Smooth muscle cell (in vitro differentiated cells): ENCODE measurements around the gene PTN. TPM values are rescaled to one million over a fixed set of nuclear protein-coding genes. Genes with fewer than 3 reads are reported as not detected.

Experiments
- DNase-seq: peaks from one replicate; lab custom pipeline; 2025; ENCODE audit not compliant: unreplicated experiment; lab: John Stamatoyannopoulos, UW
- H2AFZ ChIP-seq: fragments of 200-600 bp; sonication (generic); 2 replicates; pipeline ENCODE4 v1.6.0; 2016; ENCODE audit warnings: antibody characterized with exemption, low read depth, mild to moderate bottlenecking
- H3F3A ChIP-seq: fragments of 200-600 bp; sonication (generic); 2 replicates; pipeline ENCODE4 v1.6.0; 2017; ENCODE audit warnings: antibody characterized with exemption, low read depth
- H3K27ac ChIP-seq: fragments of 200-600 bp; sonication (generic); 2 replicates; pipeline ENCODE4 v1.5.1; 2016; ENCODE audit warnings: low read depth, mild to moderate bottlenecking
- H3K27me3 ChIP-seq: fragments of 200-600 bp; sonication (generic); 2 replicates; pipeline ENCODE4 v1.6.1; 2016; ENCODE audit warnings: low read depth, mild to moderate bottlenecking
- H3K36me3 ChIP-seq: fragments of 200-600 bp; sonication (generic); 2 replicates; pipeline ENCODE4 v1.5.1; 2016; ENCODE audit warnings: low read depth
- H3K4me1 ChIP-seq: fragments of 200-600 bp; sonication (generic); 2 replicates; pipeline ENCODE4 v1.5.1; 2016; ENCODE audit warnings: low read depth
- H3K4me2 ChIP-seq: fragments of 200-600 bp; sonication (generic); 2 replicates; pipeline ENCODE4 v1.6.0; 2016; ENCODE audit warnings: mild to moderate bottlenecking
- H3K4me3 ChIP-seq: fragments of 200-600 bp; sonication (generic); 2 replicates; pipeline ENCODE4 v1.5.1; 2016; ENCODE audit warnings: mild to moderate bottlenecking
- H3K79me2 ChIP-seq: fragments of 200-600 bp; sonication (generic); 2 replicates; pipeline ENCODE4 v1.6.0; 2016; ENCODE audit warnings: low read depth, mild to moderate bottlenecking
- H3K9ac ChIP-seq: fragments of 200-600 bp; sonication (generic); 2 replicates; pipeline ENCODE4 v1.6.0; 2016; ENCODE audit warnings: low read depth
- H3K9me3 ChIP-seq: fragments of 200-600 bp; sonication (generic); replicated peaks from 2 replicates; pipeline ENCODE4 v1.5.1; 2016; ENCODE audit warnings: low read depth
- H4K20me1 ChIP-seq: fragments of 200-600 bp; sonication (generic); 2 replicates; pipeline ENCODE4 v1.6.0; 2016; ENCODE audit warnings: low read depth
- WGBS: methylation state at CpG from one replicate; pipeline ENCODE4 v1.1.7; 2016; ENCODE audit warnings: low lambda C conversion rate; 5-methylcytosine and 5-hydroxymethylcytosine counted together
- polyA plus RNA-seq: library from polyadenylated mRNA; unstranded; fragments of >200 nt; fragmentation: Nextera tagmentation; extraction: Ambion mirVana; gene quantifications from 2 replicates; pipeline ENCODE4 v1.2.1, GENCODE V29; 2016
- total RNA-seq: library from RNA; depleted of rRNA; stranded (reverse); fragments of >200 nt; gene quantifications from 2 replicates; pipeline ENCODE4 v1.2.3, GENCODE V29; 2014
- TF ChIP-seq, protein P1 (sequence below): fragments of 200-600 bp; sonication (generic); IDR thresholded peaks from 2 replicates; pipeline ENCODE4 v1.5.1; 2017; ENCODE audit warnings: borderline replicate concordance, mild to moderate bottlenecking, antibody characterized with exemption; ENCODE audit not compliant: insufficient read depth, poor library complexity, severe bottlenecking

PTN gene
- total and polyA plus RNA-seq, 2 experiments from 2014 or later: 8.9 to 15.1 TPM

DNA sequence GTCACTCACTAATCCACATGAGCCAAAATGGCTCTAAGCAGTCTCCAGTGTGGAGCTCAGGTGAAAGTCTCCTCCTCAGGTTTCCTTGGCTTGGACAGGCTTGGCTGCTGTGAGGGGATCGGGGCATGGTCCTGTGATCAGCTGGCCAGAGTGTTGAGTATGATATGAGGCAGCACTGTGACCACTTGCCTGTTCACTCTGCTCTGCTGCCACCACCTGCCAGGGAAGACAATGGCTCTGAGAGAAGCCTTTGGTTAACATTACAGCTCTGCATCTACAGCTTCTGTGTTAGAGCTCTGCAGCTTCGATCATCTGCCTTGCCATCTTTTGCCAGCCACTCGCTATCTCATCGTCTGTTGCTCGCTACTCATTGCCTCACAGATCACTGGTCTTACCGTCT is 20.1 kb upstream of the PTN start:
- Histone ChIP-seq H3K4me2 (no peak overlapping the region), H3K27me3 (no peaks in the 10 kb centered on the region), H3K36me3 (no peaks in the 10 kb centered on the region), H3K9me3 (peaks cover 3% of the 10 kb centered on the region), H3K9ac (no peak overlapping the region), H3K4me3 (no peak overlapping the region), H2AFZ (no peak overlapping the region), H3K79me2 (no peaks in the 10 kb centered on the region), H3F3A (no peaks in the 10 kb centered on the region), H3K27ac (no peak overlapping the region), H4K20me1 (no peaks in the 10 kb centered on the region), H3K4me1 (no peaks in the 10 kb centered on the region)
- no peak for DNase-seq
- TF ChIP-seq, protein P1, sequence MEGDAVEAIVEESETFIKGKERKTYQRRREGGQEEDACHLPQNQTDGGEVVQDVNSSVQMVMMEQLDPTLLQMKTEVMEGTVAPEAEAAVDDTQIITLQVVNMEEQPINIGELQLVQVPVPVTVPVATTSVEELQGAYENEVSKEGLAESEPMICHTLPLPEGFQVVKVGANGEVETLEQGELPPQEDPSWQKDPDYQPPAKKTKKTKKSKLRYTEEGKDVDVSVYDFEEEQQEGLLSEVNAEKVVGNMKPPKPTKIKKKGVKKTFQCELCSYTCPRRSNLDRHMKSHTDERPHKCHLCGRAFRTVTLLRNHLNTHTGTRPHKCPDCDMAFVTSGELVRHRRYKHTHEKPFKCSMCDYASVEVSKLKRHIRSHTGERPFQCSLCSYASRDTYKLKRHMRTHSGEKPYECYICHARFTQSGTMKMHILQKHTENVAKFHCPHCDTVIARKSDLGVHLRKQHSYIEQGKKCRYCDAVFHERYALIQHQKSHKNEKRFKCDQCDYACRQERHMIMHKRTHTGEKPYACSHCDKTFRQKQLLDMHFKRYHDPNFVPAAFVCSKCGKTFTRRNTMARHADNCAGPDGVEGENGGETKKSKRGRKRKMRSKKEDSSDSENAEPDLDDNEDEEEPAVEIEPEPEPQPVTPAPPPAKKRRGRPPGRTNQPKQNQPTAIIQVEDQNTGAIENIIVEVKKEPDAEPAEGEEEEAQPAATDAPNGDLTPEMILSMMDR: no peak
- WGBS: 96% methylated on average over 6 of the region's 6 CpGs

DNA sequence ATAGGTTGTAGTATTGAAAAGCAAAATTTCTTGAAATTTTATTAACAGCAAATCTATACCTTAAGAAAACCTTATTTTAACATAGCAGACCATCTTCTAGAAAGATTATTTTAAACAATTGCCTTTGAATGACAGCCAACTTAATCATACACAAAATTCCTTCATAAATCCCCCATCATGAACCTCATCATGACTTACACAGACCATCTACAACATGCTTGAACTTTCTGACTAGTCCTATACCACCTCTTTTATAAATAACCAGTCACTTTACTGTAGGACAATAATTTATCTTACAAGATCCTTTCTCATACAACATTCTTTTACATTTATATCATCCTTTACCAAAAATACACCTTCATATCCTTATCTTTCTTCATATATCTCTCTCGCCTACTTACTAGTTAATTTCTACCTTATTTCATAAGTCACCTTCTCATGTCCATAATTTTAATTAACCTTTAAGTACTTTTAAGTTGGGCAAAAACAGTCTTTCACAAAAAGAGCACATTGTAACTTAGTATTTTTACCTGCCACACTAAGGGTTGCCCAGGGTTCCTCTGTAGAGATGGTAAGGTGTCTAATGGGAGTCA is 16.6 kb upstream of the PTN start:
- Histone ChIP-seq H4K20me1 (no peaks in the 10 kb centered on the region), H3K4me1 (no peaks in the 10 kb centered on the region), H3K36me3 (no peaks in the 10 kb centered on the region), H2AFZ (no peak overlapping the region), H3K4me3 (no peak overlapping the region), H3K9ac (no peak overlapping the region), H3K9me3 (peaks cover 3% of the 10 kb centered on the region), H3F3A (no peaks in the 10 kb centered on the region), H3K4me2 (no peak overlapping the region), H3K79me2 (no peaks in the 10 kb centered on the region), H3K27ac (no peak overlapping the region), H3K27me3 (no peaks in the 10 kb centered on the region)
- 95% methylated on average over 1 of the region's 1 CpG for WGBS
- TF ChIP-seq, protein P1: no peak
- DNase-seq: no peak

DNA sequence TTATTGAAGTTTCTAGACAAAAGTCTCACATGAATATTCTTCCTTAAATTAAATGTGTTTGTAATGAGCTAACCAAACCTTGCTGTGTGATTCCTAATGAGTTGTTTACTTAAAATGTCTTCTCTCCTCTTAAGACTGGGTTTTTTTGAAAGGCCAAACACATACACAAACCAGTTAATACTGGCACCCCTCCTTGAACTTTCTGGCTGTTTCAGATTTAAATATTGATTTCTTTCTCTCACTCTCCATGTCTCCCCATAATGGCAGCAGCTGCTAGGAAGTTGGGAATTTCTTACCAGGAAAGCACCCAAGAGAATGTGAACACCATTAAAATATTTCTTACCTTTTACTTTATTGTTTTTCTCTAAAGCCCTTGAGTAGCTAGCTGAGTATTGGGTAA is 11.4 kb upstream of the PTN start:
- H3K36me3 ChIP-seq: no peaks in the 10 kb centered on the region
- no peak for DNase-seq
- TF ChIP-seq, protein P1: no peak
- H3K9me3 ChIP-seq: no peaks in the 10 kb centered on the region
- H3F3A ChIP-seq: no peaks in the 10 kb centered on the region
- H4K20me1 ChIP-seq: no peaks in the 10 kb centered on the region
- H3K27ac ChIP-seq: no peak overlapping the region
- H3K4me2 ChIP-seq: no peak overlapping the region
- no peaks in the 10 kb centered on the region for H3K79me2 ChIP-seq
- no peak overlapping the region for H3K9ac ChIP-seq
- no peak overlapping the region for H2AFZ ChIP-seq
- H3K4me3 ChIP-seq: no peak overlapping the region
- no peaks in the 10 kb centered on the region for H3K4me1 ChIP-seq
- no peaks in the 10 kb centered on the region for H3K27me3 ChIP-seq

DNA sequence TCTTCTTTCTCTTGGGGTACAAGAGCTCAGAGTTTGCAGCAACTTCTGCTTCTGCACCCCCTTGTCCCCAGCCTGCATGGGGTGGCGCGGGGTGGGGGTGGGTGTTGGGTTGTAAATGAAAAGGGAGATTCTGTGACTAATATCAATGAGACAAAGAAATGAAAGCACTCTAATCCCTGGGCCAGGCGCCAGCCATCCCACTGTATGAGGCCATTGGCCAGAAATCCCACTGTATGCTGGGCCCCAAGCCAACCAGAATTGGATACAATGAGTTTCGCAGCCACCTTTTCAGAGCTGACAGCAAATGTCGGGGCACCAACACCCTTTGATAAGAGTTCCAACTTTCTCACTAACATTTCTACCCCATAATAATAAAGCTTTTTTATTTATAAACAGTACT is 10.9 kb upstream of the PTN start:
- Histone ChIP-seq H3K79me2 (no peaks in the 10 kb centered on the region), H3K36me3 (no peaks in the 10 kb centered on the region), H3F3A (no peaks in the 10 kb centered on the region), H2AFZ (no peak overlapping the region), H3K27ac (no peak overlapping the region), H3K4me1 (no peaks in the 10 kb centered on the region), H3K9me3 (no peaks in the 10 kb centered on the region), H4K20me1 (no peaks in the 10 kb centered on the region), H3K27me3 (no peaks in the 10 kb centered on the region), H3K4me3 (no peak overlapping the region), H3K9ac (no peak overlapping the region), H3K4me2 (no peak overlapping the region)
- TF ChIP-seq, protein P1: no peak
- WGBS: 95% methylated on average over 5 of the region's 5 CpGs
- no peak for DNase-seq
